HepG2 (cell line): Measurements from ENCODE around the gene HAP1. TPM values are rescaled to one million over a fixed set of nuclear protein-coding genes. Genes with fewer than 3 reads are reported as not detected.

ENCODE experiments used
- HMGXB3 ChIP-seq: sonication (generic); formaldehyde crosslinking; IDR thresholded peaks from 2 replicates; pipeline ENCODE4 v1.4.0; 2020; ENCODE audit warnings: missing genetic modification reagents, borderline replicate concordance
- HNRNPL ChIP-seq: fragments of 200-400 bp; formaldehyde crosslinking; IDR thresholded peaks from 2 replicates; pipeline ENCODE4 v1.6.1; 2017; ENCODE audit warnings: mild to moderate bottlenecking, low read depth, low read length
- PBX2 ChIP-seq: IDR thresholded peaks from 2 replicates; pipeline ENCODE4 v1.6.1; 2016; ENCODE audit warnings: control low read depth
- ZBTB34 ChIP-seq: sonication (generic); formaldehyde crosslinking; IDR thresholded peaks from 2 replicates; pipeline ENCODE4 v1.8.0; 2022; ENCODE audit warnings: mild to moderate bottlenecking, missing genetic modification reagents
- ZNF503 ChIP-seq: sonication (generic); formaldehyde crosslinking; IDR thresholded peaks from 2 replicates; pipeline ENCODE4 v1.4.0; 2020; ENCODE audit warnings: missing genetic modification reagents
- polyA plus RNA-seq, 8 experiments: library from polyadenylated mRNA; depleted of rRNA in 3 of 8; stranded (reverse) in 7 of 8; unstranded in 1 of 8; fragments of >200 nt; fragmentation: Illumina TruSeq in 4 of 8; extraction: Trizol in 4 of 8; gene quantifications; 2 replicates each; pipeline versions ENCODE4 v1.2.1 to v1.2.3, GENCODE V29; 2011 to 2016; ENCODE audit warnings: low read depth in 4 of 8, missing spikeins in 1 of 8, mixed read lengths in 1 of 8; ENCODE audit not compliant: insufficient read depth in 1 of 8
- total RNA-seq, 5 experiments: library from RNA; depleted of rRNA; stranded (reverse); fragments of >200 nt; fragmentation: Illumina TruSeq; extraction: Trizol; gene quantifications; 2 replicates each; pipeline ENCODE4 v1.2.3, GENCODE V29; 2016; ENCODE audit warnings: low read depth in 1 of 5
- TF ChIP-seq, protein P1 (sequence below): sonication (generic); formaldehyde crosslinking; IDR thresholded peaks from 2 replicates; pipeline ENCODE4 v1.4.0; 2020; ENCODE audit warnings: missing genetic modification reagents
- TF ChIP-seq, protein P2 (sequence below): sonication (generic); formaldehyde crosslinking; IDR thresholded peaks from 2 replicates; pipeline ENCODE4 v1.5.1; 2020; ENCODE audit warnings: mild to moderate bottlenecking, missing genetic modification reagents, moderate library complexity

Gene HAP1
- total and polyA plus RNA-seq, 2 of the 13 experiments (the other 11 are each of a cell fraction or from before 2014, with no cell fraction given): 0.07 TPM

GRCh38 chr17:41688641-41689496 is 45.6 kb downstream of the HAP1 start, which contains the start of gene EIF1 (continued):
- TF ChIP-seq, protein P1, sequence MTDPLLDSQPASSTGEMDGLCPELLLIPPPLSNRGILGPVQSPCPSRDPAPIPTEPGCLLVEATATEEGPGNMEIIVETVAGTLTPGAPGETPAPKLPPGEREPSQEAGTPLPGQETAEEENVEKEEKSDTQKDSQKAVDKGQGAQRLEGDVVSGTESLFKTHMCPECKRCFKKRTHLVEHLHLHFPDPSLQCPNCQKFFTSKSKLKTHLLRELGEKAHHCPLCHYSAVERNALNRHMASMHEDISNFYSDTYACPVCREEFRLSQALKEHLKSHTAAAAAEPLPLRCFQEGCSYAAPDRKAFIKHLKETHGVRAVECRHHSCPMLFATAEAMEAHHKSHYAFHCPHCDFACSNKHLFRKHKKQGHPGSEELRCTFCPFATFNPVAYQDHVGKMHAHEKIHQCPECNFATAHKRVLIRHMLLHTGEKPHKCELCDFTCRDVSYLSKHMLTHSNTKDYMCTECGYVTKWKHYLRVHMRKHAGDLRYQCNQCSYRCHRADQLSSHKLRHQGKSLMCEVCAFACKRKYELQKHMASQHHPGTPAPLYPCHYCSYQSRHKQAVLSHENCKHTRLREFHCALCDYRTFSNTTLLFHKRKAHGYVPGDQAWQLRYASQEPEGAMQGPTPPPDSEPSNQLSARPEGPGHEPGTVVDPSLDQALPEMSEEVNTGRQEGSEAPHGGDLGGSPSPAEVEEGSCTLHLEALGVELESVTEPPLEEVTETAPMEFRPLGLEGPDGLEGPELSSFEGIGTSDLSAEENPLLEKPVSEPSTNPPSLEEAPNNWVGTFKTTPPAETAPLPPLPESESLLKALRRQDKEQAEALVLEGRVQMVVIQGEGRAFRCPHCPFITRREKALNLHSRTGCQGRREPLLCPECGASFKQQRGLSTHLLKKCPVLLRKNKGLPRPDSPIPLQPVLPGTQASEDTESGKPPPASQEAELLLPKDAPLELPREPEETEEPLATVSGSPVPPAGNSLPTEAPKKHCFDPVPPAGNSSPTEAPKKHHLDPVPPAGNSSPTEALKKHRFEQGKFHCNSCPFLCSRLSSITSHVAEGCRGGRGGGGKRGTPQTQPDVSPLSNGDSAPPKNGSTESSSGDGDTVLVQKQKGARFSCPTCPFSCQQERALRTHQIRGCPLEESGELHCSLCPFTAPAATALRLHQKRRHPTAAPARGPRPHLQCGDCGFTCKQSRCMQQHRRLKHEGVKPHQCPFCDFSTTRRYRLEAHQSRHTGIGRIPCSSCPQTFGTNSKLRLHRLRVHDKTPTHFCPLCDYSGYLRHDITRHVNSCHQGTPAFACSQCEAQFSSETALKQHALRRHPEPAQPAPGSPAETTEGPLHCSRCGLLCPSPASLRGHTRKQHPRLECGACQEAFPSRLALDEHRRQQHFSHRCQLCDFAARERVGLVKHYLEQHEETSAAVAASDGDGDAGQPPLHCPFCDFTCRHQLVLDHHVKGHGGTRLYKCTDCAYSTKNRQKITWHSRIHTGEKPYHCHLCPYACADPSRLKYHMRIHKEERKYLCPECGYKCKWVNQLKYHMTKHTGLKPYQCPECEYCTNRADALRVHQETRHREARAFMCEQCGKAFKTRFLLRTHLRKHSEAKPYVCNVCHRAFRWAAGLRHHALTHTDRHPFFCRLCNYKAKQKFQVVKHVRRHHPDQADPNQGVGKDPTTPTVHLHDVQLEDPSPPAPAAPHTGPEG (CRISPR knock-in tag): no peak
- TF ChIP-seq, protein P2, sequence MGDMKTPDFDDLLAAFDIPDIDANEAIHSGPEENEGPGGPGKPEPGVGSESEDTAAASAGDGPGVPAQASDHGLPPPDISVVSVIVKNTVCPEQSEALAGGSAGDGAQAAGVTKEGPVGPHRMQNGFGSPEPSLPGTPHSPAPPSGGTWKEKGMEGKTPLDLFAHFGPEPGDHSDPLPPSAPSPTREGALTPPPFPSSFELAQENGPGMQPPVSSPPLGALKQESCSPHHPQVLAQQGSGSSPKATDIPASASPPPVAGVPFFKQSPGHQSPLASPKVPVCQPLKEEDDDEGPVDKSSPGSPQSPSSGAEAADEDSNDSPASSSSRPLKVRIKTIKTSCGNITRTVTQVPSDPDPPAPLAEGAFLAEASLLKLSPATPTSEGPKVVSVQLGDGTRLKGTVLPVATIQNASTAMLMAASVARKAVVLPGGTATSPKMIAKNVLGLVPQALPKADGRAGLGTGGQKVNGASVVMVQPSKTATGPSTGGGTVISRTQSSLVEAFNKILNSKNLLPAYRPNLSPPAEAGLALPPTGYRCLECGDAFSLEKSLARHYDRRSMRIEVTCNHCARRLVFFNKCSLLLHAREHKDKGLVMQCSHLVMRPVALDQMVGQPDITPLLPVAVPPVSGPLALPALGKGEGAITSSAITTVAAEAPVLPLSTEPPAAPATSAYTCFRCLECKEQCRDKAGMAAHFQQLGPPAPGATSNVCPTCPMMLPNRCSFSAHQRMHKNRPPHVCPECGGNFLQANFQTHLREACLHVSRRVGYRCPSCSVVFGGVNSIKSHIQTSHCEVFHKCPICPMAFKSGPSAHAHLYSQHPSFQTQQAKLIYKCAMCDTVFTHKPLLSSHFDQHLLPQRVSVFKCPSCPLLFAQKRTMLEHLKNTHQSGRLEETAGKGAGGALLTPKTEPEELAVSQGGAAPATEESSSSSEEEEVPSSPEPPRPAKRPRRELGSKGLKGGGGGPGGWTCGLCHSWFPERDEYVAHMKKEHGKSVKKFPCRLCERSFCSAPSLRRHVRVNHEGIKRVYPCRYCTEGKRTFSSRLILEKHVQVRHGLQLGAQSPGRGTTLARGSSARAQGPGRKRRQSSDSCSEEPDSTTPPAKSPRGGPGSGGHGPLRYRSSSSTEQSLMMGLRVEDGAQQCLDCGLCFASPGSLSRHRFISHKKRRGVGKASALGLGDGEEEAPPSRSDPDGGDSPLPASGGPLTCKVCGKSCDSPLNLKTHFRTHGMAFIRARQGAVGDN (CRISPR knock-in tag): peak; percentile 95
- peak; percentile 61; the same call in 1 of the 2 replicates for TF ChIP-seq HMGXB3 (CRISPR knock-in tag)
- peak; percentile 96 for TF ChIP-seq PBX2
- no peak for TF ChIP-seq ZBTB34 (CRISPR knock-in tag)
- peak; percentile 98 for TF ChIP-seq HNRNPL
- no peak for TF ChIP-seq ZNF503 (CRISPR knock-in tag)
